B cell (primary cell): ENCODE measurements around the gene AZIN2. TPM values are rescaled to one million over a fixed set of nuclear protein-coding genes. Genes with fewer than 3 reads are reported as not detected.

Source experiments
- ATAC-seq: fragments of 200-7000 bp; cut with Tn5 transposase; one replicate; pipeline ENCODE4 v1.10.0; 2021; ENCODE audit warnings: low read depth, mild to moderate bottlenecking, moderate number of reproducible peaks, moderate library complexity
- CTCF ChIA-PET: fragments of 350-600 bp; sonication (Branson Sonifier 250); formaldehyde crosslinking; loops from one replicate; lab custom pipeline; 2021; ENCODE audit warnings: antibody characterized with exemption, inconsistent platforms; lab: Charles Lee
- POLR2A ChIA-PET: fragments of 350-600 bp; sonication (Branson Sonifier 250); formaldehyde crosslinking; loops from one replicate; lab custom pipeline; 2021; ENCODE audit warnings: antibody characterized with exemption; lab: Charles Lee
- DNase-seq: peaks from one replicate; pipeline ENCODE4 v3.0.0; 2013
- H2AFZ ChIP-seq: 2 replicates; pipeline ENCODE4 v1.6.1; 2012; ENCODE audit warnings: mild to moderate bottlenecking, low read depth, low read length; ENCODE audit not compliant: insufficient read depth, poor library complexity, severe bottlenecking
- H3K27ac ChIP-seq, 2 donors: 1 replicate in 1 of 2; 2 replicates in 1 of 2; pipeline ENCODE4 v1.5.1; 2012 to 2013; ENCODE audit warnings: low read length in 2 of 2, mild to moderate bottlenecking in 2 of 2, moderate library complexity in 1 of 2
- H3K27me3 ChIP-seq, 4 experiments: fragments of 200-600 bp in 1 of 4; sonication (generic) in 1 of 4; replicated peaks in 1 of 4; 1 replicate in 2 of 4; 2 replicates in 2 of 4; pipeline versions ENCODE4 v1.6.1 to v1.7.0; 2013 to 2016; ENCODE audit warnings: low read length in 3 of 4, mild to moderate bottlenecking in 2 of 4, mixed read lengths in 1 of 4, moderate library complexity in 1 of 4; ENCODE audit not compliant: insufficient read depth in 4 of 4, control insufficient read depth in 3 of 4; ENCODE audit errors: control extremely low read depth in 1 of 4
- H3K36me3 ChIP-seq, 2 experiments: replicated peaks in 1 of 2; 1 replicate in 1 of 2; 2 replicates in 1 of 2; pipeline versions ENCODE4 v1.6.1 to v1.7.1; 2013; ENCODE audit warnings: low read length in 1 of 2; ENCODE audit not compliant: insufficient read depth in 2 of 2, control insufficient read depth in 1 of 2; ENCODE audit errors: control extremely low read depth in 1 of 2, extremely low read depth in 1 of 2
- H3K4me1 ChIP-seq, 2 donors: fragments of 200-600 bp in 1 of 2; sonication (generic) in 1 of 2; 1 replicate in 1 of 2; 2 replicates in 1 of 2; pipeline versions ENCODE4 v1.5.1 to v1.6.1; 2013 to 2017; ENCODE audit warnings: low read length in 2 of 2; ENCODE audit not compliant: control insufficient read depth in 2 of 2, insufficient read depth in 2 of 2
- H3K4me2 ChIP-seq: replicated peaks from 2 replicates; pipeline ENCODE3; 2012; ENCODE audit warnings: mild to moderate bottlenecking, low read depth, low read length; ENCODE audit not compliant: poor library complexity, severe bottlenecking
- H3K4me3 ChIP-seq, 5 experiments: fragments of 200-600 bp in 1 of 5; sonication (generic) in 1 of 5; 1 replicate in 3 of 5; 2 replicates in 2 of 5; pipeline versions ENCODE4 v1.5.1 to v1.7.0; 2011 to 2016; ENCODE audit warnings: low read length in 4 of 5, mild to moderate bottlenecking in 4 of 5, low read depth in 2 of 5, control low read depth in 1 of 5, moderate library complexity in 1 of 5; ENCODE audit not compliant: insufficient read depth in 1 of 5; ENCODE audit errors: control extremely low read depth in 1 of 5, extremely low read depth in 1 of 5
- H3K79me2 ChIP-seq: fragments of 200-600 bp; sonication (generic); one replicate; pipeline ENCODE4 v1.6.0; 2016; ENCODE audit warnings: low read length; ENCODE audit not compliant: control insufficient read depth, insufficient read depth
- H3K9ac ChIP-seq: fragments of 200-600 bp; sonication (generic); 2 replicates; pipeline ENCODE4 v1.6.1; 2017; ENCODE audit warnings: mild to moderate bottlenecking, low read length, moderate library complexity
- H3K9me3 ChIP-seq, 3 donors: one replicate each; pipeline versions ENCODE4 v1.6.1 to v1.7.1; 2013; ENCODE audit warnings: low read length in 2 of 3; ENCODE audit not compliant: control insufficient read depth in 2 of 3, insufficient read depth in 1 of 3; ENCODE audit errors: control extremely low read depth in 1 of 3
- H4K20me1 ChIP-seq: 2 replicates; pipeline ENCODE4 v1.6.0; 2012; ENCODE audit warnings: mild to moderate bottlenecking, low read length; ENCODE audit not compliant: insufficient read depth, control insufficient read depth, poor library complexity, severe bottlenecking
- H3K27ac Mint-ChIP-seq: one replicate; pipeline ENCODE4 v1.8.0; 2021; ENCODE audit warnings: mixed read lengths
- H3K27me3 Mint-ChIP-seq: one replicate; pipeline ENCODE4 v1.8.0; 2021; ENCODE audit warnings: mixed read lengths
- H3K4me1 Mint-ChIP-seq: one replicate; pipeline ENCODE4 v1.8.0; 2021; ENCODE audit warnings: mixed read lengths
- H3K4me3 Mint-ChIP-seq: one replicate; pipeline ENCODE4 v1.8.0; 2021; ENCODE audit warnings: mixed read lengths
- H3K9me3 Mint-ChIP-seq: one replicate; pipeline ENCODE4 v1.8.0; 2022; ENCODE audit warnings: mixed read lengths; ENCODE audit not compliant: insufficient read depth
- EZH2 ChIP-seq: IDR thresholded peaks from 2 replicates; pipeline ENCODE4 v1.6.1; 2012; ENCODE audit warnings: borderline replicate concordance, low read depth, mild to moderate bottlenecking, moderate library complexity, low read length; ENCODE audit not compliant: insufficient read depth, poor library complexity, severe bottlenecking
- WGBS: methylation state at CpG from one replicate; pipeline ENCODE4 v1.1.5; 2013; ENCODE audit warnings: missing lambda C conversion rate; ENCODE audit not compliant: insufficient coverage; 5-methylcytosine and 5-hydroxymethylcytosine counted together
- intact Hi-C: fragments of 100-400 bp; cut with micrococcal nuclease; formaldehyde crosslinking; loops from one replicate; pipeline ENCODE4 v1.10.0; 2022
- polyA plus RNA-seq: library from polyadenylated mRNA; depleted of rRNA; stranded (reverse); fragments of >200 nt; gene quantifications from 2 replicates; pipeline ENCODE4 v1.2.3, GENCODE V29; 2012
- total RNA-seq, 2 donors: library from RNA; stranded (reverse); fragments of 120-200 nt in 1 of 2; gene quantifications; 1 replicate in 1 of 2; 2 replicates in 1 of 2; pipeline versions ENCODE4 v1.2.3 to v1.2.4, GENCODE V29; 2013 to 2022
- TF ChIP-seq, protein P1 (sequence below): fragments of 200-600 bp; IDR thresholded peaks from one replicate; pipeline ENCODE4 v1.8.0; 2022; ENCODE audit warnings: antibody characterized with exemption, mild to moderate bottlenecking

Gene AZIN2
- total and polyA plus RNA-seq, 2 donors (not counting 1 experiment from before 2014, with no cell fraction given): 0.33 to 5.9 TPM

DNA sequence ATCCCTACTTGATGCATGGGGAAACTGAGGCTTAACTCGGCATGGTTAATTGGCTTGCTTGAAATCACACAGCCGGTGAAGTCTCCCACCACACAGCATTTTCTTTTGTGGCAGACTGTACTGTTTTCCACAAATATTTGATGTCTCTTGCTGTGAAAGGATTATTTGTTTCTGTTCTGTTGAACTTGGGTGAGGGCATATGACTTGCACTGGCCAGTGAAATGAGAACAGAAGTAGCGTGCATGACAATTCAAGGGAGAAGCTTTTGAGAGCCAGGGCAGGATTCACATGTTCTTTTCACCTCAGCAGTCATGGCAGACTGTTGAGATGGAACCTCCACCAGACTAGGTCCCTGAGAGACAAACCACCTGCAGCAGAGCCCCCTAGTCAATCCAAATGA, 32.5 kb upstream of the AZIN2 start:
- intact Hi-C loops: no loop called here
- peaks cover 21% of the 10 kb centered on the region for H3K27me3 Mint-ChIP-seq
- TF ChIP-seq, protein P1, sequence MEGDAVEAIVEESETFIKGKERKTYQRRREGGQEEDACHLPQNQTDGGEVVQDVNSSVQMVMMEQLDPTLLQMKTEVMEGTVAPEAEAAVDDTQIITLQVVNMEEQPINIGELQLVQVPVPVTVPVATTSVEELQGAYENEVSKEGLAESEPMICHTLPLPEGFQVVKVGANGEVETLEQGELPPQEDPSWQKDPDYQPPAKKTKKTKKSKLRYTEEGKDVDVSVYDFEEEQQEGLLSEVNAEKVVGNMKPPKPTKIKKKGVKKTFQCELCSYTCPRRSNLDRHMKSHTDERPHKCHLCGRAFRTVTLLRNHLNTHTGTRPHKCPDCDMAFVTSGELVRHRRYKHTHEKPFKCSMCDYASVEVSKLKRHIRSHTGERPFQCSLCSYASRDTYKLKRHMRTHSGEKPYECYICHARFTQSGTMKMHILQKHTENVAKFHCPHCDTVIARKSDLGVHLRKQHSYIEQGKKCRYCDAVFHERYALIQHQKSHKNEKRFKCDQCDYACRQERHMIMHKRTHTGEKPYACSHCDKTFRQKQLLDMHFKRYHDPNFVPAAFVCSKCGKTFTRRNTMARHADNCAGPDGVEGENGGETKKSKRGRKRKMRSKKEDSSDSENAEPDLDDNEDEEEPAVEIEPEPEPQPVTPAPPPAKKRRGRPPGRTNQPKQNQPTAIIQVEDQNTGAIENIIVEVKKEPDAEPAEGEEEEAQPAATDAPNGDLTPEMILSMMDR: no peak
- no peak for TF ChIP-seq EZH2
- no peaks in the 10 kb centered on the region for H3K4me1 ChIP-seq
- no peaks in the 10 kb centered on the region for H3K36me3 ChIP-seq
- H3K27ac Mint-ChIP-seq: no peak overlapping the region
- H3K79me2 ChIP-seq: no peaks in the 10 kb centered on the region
- 89% methylated on average over 3 of the region's 3 CpGs for WGBS
- peaks cover 0 to 6% (median 0%) of the 10 kb centered on the region in 4 experiments for H3K27me3 ChIP-seq
- no peak for DNase-seq
- no peaks in the 10 kb centered on the region for H3K9me3 Mint-ChIP-seq
- CTCF ChIA-PET: interaction anchor here (1.2 kb wide), 1 partner anchor 45 kb away, joined by 3 read pairs; no protein-coding TSS in a partner anchor
- no peak for ATAC-seq
- H3K4me3 Mint-ChIP-seq: no peak overlapping the region
- no peaks in the 10 kb centered on the region for H3K9me3 ChIP-seq
- H3K9ac ChIP-seq: no peak overlapping the region
- H3K4me3 ChIP-seq: no peak overlapping the region
- H2AFZ ChIP-seq: no peak overlapping the region
- no peaks in the 10 kb centered on the region for H3K4me1 Mint-ChIP-seq
- H3K4me2 ChIP-seq: no peak overlapping the region
- H3K27ac ChIP-seq: no peak overlapping the region
- POLR2A ChIA-PET: no interaction called here
- H4K20me1 ChIP-seq: no peaks in the 10 kb centered on the region

DNA sequence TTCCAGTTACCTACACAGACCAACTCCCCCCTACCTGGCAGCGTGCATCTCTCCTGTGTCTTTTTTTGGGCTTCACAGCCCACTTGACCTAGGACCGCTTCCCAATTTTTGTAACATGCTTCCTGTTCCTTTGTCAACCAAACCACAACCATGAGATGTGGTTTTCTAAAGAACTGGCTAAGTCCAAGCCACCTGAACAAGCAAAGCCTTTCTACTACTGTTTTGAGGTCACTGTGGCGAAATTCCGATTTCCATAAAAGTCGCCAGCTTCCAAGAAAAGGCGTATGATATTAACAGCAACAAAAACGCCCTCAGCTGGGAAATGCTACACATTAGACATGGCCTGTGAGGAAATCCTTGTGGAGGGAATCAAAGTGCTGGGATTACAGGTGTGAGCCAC, 31.6 kb upstream of the AZIN2 start:
- DNase-seq: no peak
- Histone ChIP-seq H3K4me1 (no peaks in the 10 kb centered on the region), H4K20me1 (no peaks in the 10 kb centered on the region), H3K79me2 (no peaks in the 10 kb centered on the region), H3K27ac (no peak overlapping the region), H3K27me3 (peaks cover 0 to 6% (median 0%) of the 10 kb centered on the region in 4 experiments), H3K9me3 (no peaks in the 10 kb centered on the region), H3K9ac (no peak overlapping the region), H2AFZ (no peak overlapping the region), H3K4me3 (no peak overlapping the region), H3K4me2 (no peak overlapping the region), H3K36me3 (no peaks in the 10 kb centered on the region)
- ChIA-PET POLR2A (no interaction called here), CTCF (interaction anchor here (1.2 kb wide), 1 partner anchor 44 kb away, joined by 3 read pairs; no protein-coding TSS in a partner anchor)
- Mint-ChIP-seq H3K27me3 (peaks cover 21% of the 10 kb centered on the region), H3K4me3 (no peak overlapping the region), H3K4me1 (no peaks in the 10 kb centered on the region), H3K27ac (no peak overlapping the region), H3K9me3 (no peaks in the 10 kb centered on the region)
- 14% methylated on average over 5 of the region's 7 CpGs for whole genome bisulfite sequencing
- no peak for TF ChIP-seq EZH2
- TF ChIP-seq, protein P1: no peak
- ATAC-seq: no peak
- intact Hi-C loops: no loop called here
